ENCODE measurements around the gene DNAH17.

Gene DNAH17

GRCh38 chr17:78558181-78558850 lies 18.9 kb downstream of the DNAH17 start (continued):
- TF ChIP-seq ZBTB49 (tag by site-specific recombination; IDR thresholded peaks at IDR 0.05; ENCODE audit: low read depth) (no peak), ZNF791 (tag by site-specific recombination; IDR thresholded peaks at IDR 0.05) (peak; percentile 83), ZNF529 (tag by site-specific recombination; IDR thresholded peaks at IDR 0.05; ENCODE audit: insufficient replicate concordance) (peak; percentile 83), ZNF639 (tag by site-specific recombination; IDR thresholded peaks at IDR 0.05) (peak; percentile 100), ZNF37A (tag by site-specific recombination; IDR thresholded peaks at IDR 0.05) (peak; percentile 78), ZNF155 (tag by site-specific recombination; IDR thresholded peaks at IDR 0.05) (peak; percentile 97), ZNF280D (tag by site-specific recombination; IDR thresholded peaks at IDR 0.05) (peak; percentile 100), ZNF549 (tag by site-specific recombination; IDR thresholded peaks at IDR 0.05) (no peak), OSR2 (tag by site-specific recombination; IDR thresholded peaks at IDR 0.05) (peak; percentile 79), ZNF560 (tag by site-specific recombination; IDR thresholded peaks at IDR 0.05; ENCODE audit: borderline replicate concordance) (0 out of 2 replicates have a peak, but pooled peaks have one; percentile 21), ZNF664 (tag by site-specific recombination; IDR thresholded peaks at IDR 0.05) (peak; percentile 92), OVOL3 (tag by site-specific recombination; IDR thresholded peaks at IDR 0.05) (peak; percentile 89), ZNF324 (tag by site-specific recombination; IDR thresholded peaks at IDR 0.05) (peak; percentile 100), TRIM28 (IDR thresholded peaks at IDR 0.05; ENCODE audit: borderline replicate concordance, low read length) (peak; percentile 70; the same call in 1 of the 2 replicates), ZNF530 (tag by site-specific recombination; IDR thresholded peaks at IDR 0.05; ENCODE audit: low read depth) (no peak), GLI2 (tag by site-specific recombination; IDR thresholded peaks at IDR 0.05; ENCODE audit: borderline replicate concordance, low read depth) (peak; percentile 77; the same call in 1 of the 2 replicates), ZNF239 (tag by site-specific recombination; IDR thresholded peaks at IDR 0.05) (peak; percentile 96), ZNF280C (tag by site-specific recombination; IDR thresholded peaks at IDR 0.05) (no peak), ZNF776 (tag by site-specific recombination; IDR thresholded peaks at IDR 0.05; ENCODE audit: borderline replicate concordance) (no peak; the same call in 1 of the 2 replicates), ZNF366 (tag by site-specific recombination; conservative IDR thresholded peaks at IDR 0.05) (peak; percentile 97), ZNF354C (tag by site-specific recombination; IDR thresholded peaks at IDR 0.05; ENCODE audit: borderline replicate concordance, low read depth) (peak; percentile 99), ZSCAN30 (tag by site-specific recombination; IDR thresholded peaks at IDR 0.05) (peak; percentile 88), ZIC2 (tag by site-specific recombination; IDR thresholded peaks at IDR 0.05) (peak; percentile 91), HOXA7 (CRISPR knock-in tag; IDR thresholded peaks at IDR 0.05; ENCODE audit: borderline replicate concordance) (no peak), ZNF398 (tag by site-specific recombination; IDR thresholded peaks at IDR 0.05) (peak; percentile 97), KLF9 (tag by site-specific recombination; IDR thresholded peaks at IDR 0.05; ENCODE audit: low read depth) (peak; percentile 88), YY1 (tag by site-specific recombination; IDR thresholded peaks at IDR 0.05) (no peak), ZSCAN4 (tag by site-specific recombination; IDR thresholded peaks at IDR 0.05) (peak; percentile 95)

Measured in HEK293 (cell line).